GM13977 (cell line): ENCODE measurements around the gene CCPG1.

ENCODE experiments used
- DNase-seq: peaks from one replicate; pipeline ENCODE4 v3.0.0; 2012; ENCODE audit warnings: low spot score
- CTCF ChIP-seq: IDR thresholded peaks from 2 replicates; pipeline ENCODE4 v1.5.1; 2012; ENCODE audit warnings: mild to moderate bottlenecking, control low read depth; ENCODE audit not compliant: insufficient read depth; ENCODE audit errors: extremely low read depth, missing control alignments
- in situ Hi-C: fragments of 300-500 bp; cut with MboI; formaldehyde crosslinking; loops from one replicate; pipeline ENCODE4 v1.12.0; 2022; ENCODE audit warnings: low sequenced_read_pairs, low pct_unique_long_range_greater_than_20kb, mixed read lengths, inconsistent platforms; ENCODE audit not compliant: unreplicated experiment

The CCPG1 gene

GRCh38 chr15:55343168-55343567 is 65.0 kb downstream of the CCPG1 start:
- no peak for DNase-seq
- no peak for TF ChIP-seq CTCF
- in situ Hi-C loops, result no loop called here

- no peak for DNase-seq
- TF ChIP-seq CTCF, result no peak
- in situ Hi-C loops, result no loop called here
These were observed 71.0 kb downstream of the CCPG1 start for GRCh38 chr15:55337160-55337559.

GRCh38 chr15:55334997-55335396 is 73.2 kb downstream of the CCPG1 start:
- in situ Hi-C loops, result no loop called here
- no peak for TF ChIP-seq CTCF
- no peak for DNase-seq

- DNase-seq, result no peak
- in situ Hi-C loops, result no loop called here
- no peak for TF ChIP-seq CTCF
These were observed 73.8 kb downstream of the CCPG1 start for GRCh38 chr15:55334371-55334770.

- DNase-seq, result no peak
- in situ Hi-C loops, result no loop called here
These were observed 80.8 kb downstream of the CCPG1 start for GRCh38 chr15:55327387-55327786.

GRCh38 chr15:55322467-55322866 is 85.7 kb downstream of the CCPG1 start:
- in situ Hi-C loops, result no loop called here
- no peak for TF ChIP-seq CTCF
- no peak for DNase-seq

More at GRCh38 chr15:55327387-55327786, 80.8 kb downstream of the CCPG1 start:
- no peak for TF ChIP-seq CTCF

GRCh38 chr15:55320963-55321362 is 87.2 kb downstream of the CCPG1 start:
- TF ChIP-seq CTCF, result no peak
- in situ Hi-C loops, result no loop called here
- DNase-seq, result no peak
